C4-2B (cell line): ENCODE data around the gene RNPS1.

Experiments
- CTCF ChIP-seq: fragments of 450-650 bp; conservative IDR thresholded peaks from 2 replicates; pipeline ENCODE4 v1.5.1; 2017; ENCODE audit warnings: mild to moderate bottlenecking
- ZFX ChIP-seq: fragments of 450-650 bp; IDR thresholded peaks from 2 replicates; pipeline ENCODE4 v1.6.1; 2017

GRCh38 chr16:2317231-2318020 is 49.5 kb upstream of the RNPS1 start:
- TF ChIP-seq CTCF (no peak), ZFX (no peak)
